ENCODE results near the gene STRN4. TPM values are rescaled to one million over a fixed set of nuclear protein-coding genes. Genes with fewer than 3 reads are reported as not detected.

Gene STRN4
- total RNA-seq, 2 experiments from 2014 or later = 52.5 to 63.5 TPM

DNA sequence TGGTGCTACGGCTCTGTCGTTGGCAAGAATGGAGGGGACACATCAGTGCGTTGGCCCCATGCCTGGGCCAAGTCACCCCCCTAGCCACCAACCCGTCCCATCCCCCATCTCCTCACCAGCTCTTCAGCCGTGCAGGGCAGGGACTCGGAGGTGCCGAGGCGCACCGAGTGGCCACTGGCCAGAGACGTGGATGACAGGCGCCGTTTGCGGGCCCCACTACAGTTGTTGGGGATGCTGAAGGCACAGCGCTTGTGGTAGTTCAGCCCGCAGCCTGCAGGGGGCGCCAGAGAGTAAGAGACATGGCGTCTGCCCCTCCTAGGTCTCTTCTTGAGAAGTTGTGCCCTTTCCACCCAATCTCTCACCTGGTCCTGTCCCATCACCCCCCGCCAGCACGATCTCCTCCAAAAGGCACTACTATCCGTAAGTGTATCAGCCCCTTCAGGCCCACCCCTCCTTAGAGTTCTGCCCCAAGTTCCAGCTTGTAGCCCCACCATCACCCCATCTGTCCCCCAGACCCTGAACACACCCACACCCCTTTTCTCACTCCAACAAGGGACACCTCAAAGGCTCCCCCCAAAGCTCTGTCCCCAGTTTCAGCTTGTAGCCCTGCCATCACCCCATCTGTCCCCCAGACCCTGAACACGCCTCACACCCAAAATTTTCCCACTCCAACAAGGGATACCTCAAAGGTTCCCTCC is 41.7 kb downstream of the STRN4 start:
- H3K9me3 Mint-ChIP-seq = no peaks in the 10 kb centered on the region
- CTCF ChIA-PET = interaction anchor here (0.6 to 6.4 kb wide), 40 partner anchors 9 to 193 kb away, joined by 3 to 95 read pairs (median 5); partner anchors contain the start of genes DACT3 and PRKD2
- POLR2A ChIA-PET = interaction anchor here (1.0 to 1.9 kb wide), 5 partner anchors 14 to 40 kb away, joined by 3 to 6 read pairs (median 4); no protein-coding TSS in a partner anchor
- intact Hi-C loops (cut with micrococcal nuclease) = loop anchor here (1.0 kb wide), 1 partner anchor 25 kb away; no protein-coding TSS in a partner anchor
- ATAC-seq = peak; percentile 98
- peaks cover 7% of the 10 kb centered on the region for H3K4me1 Mint-ChIP-seq (ENCODE audit: low read depth)
- peaks cover 39% of the 10 kb centered on the region for H3K36me3 Mint-ChIP-seq (ENCODE audit: low read depth)
- peak overlapping the region; percentile 57 for H3K27ac Mint-ChIP-seq
- H3K4me3 Mint-ChIP-seq = no peak overlapping the region
- peak; percentile 94 for DNase-seq
- H3K27me3 Mint-ChIP-seq = no peaks in the 10 kb centered on the region
- TF ChIP-seq, protein P1, sequence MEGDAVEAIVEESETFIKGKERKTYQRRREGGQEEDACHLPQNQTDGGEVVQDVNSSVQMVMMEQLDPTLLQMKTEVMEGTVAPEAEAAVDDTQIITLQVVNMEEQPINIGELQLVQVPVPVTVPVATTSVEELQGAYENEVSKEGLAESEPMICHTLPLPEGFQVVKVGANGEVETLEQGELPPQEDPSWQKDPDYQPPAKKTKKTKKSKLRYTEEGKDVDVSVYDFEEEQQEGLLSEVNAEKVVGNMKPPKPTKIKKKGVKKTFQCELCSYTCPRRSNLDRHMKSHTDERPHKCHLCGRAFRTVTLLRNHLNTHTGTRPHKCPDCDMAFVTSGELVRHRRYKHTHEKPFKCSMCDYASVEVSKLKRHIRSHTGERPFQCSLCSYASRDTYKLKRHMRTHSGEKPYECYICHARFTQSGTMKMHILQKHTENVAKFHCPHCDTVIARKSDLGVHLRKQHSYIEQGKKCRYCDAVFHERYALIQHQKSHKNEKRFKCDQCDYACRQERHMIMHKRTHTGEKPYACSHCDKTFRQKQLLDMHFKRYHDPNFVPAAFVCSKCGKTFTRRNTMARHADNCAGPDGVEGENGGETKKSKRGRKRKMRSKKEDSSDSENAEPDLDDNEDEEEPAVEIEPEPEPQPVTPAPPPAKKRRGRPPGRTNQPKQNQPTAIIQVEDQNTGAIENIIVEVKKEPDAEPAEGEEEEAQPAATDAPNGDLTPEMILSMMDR (IDR thresholded peaks at IDR 0.05) = peak; percentile 95

DNA sequence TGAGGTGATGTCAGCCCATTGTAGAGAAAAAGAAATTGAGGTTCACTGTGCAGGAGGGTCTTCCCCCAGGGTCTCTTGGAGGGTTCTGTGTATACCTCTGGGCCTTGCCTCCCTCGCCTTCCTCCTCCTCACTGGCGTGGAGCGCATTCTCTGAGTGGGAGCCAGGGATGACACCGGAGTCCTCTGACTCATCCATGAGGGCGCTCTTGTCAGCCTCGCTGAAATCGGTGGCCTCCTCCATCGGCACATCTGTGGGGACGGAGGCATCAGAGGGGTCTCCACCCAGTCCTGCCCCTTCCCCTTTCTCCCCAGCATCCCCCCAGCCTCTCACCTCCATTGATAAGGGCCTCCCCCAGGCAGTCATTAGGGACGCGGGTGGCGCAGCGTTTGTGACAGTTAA is 45.5 kb downstream of the STRN4 start:
- TF ChIP-seq, protein P1 (IDR thresholded peaks at IDR 0.05) = no peak
- CTCF ChIA-PET = interaction anchor here (3.9 kb wide), 1 partner anchor 28 kb away, joined by 21 read pairs; no protein-coding TSS in a partner anchor

DNA sequence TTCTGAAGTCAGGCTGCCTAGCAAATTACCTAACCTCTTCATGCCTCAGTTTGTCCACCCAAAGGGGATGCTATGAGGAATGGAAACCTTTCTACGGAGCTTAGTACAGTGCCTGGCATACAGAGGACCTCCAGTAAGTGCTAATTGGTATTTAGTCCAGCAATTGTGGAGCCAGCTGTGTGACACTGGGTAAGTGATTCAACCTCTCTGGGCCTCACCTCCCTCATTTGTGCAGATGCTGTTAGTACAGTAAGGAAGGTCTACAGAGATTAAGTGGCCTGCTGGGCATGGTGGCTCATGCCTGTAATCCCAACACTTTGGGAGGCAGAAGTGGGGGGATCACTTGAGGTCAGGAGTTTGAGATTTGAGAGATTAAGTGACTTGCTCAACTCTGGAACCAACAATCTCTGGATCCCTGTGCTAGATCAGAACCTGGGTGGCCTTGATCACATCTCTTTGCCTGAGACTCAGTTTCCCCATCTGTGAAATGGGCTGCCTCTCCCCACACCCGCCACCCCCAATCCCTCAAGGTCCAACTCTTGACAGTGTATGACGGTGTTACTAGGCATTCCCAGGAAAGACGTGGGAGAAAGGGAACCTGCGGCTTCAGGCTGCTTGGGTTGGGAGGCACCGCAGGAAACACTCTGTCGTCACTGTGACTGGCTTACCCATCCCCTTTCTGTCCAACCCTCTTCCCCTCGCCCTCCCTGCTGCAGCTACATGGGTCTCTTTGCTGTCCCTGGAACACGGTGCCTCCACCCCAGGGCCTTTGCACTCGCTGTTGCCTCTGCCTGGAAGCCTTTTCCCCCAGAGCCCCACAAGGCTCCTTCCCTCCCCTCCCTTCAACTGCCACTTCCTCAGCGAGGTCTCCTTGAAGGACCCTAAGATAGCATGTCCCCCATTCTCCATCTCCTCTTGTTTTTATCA is 47.6 kb downstream of the STRN4 start:
- POLR2A ChIA-PET = interaction anchor here (0.6 kb wide), 1 partner anchor 538 kb away, joined by 3 read pairs; no protein-coding TSS in a partner anchor
- Mint-ChIP-seq H3K4me3 (no peak overlapping the region), H3K27me3 (no peaks in the 10 kb centered on the region), H3K36me3 (ENCODE audit: low read depth) (peaks cover 37% of the 10 kb centered on the region), H3K27ac (no peak overlapping the region), H3K4me1 (ENCODE audit: low read depth) (no peaks in the 10 kb centered on the region), H3K9me3 (no peaks in the 10 kb centered on the region)
- TF ChIP-seq, protein P1 (IDR thresholded peaks at IDR 0.05) = no peak
- no peak for DNase-seq
- ATAC-seq = no peak
- CTCF ChIA-PET = interaction anchor here (3.9 kb wide), 1 partner anchor 30 kb away, joined by 21 read pairs; no protein-coding TSS in a partner anchor
- intact Hi-C loops (cut with micrococcal nuclease) = no loop called here

More for the DNA sequence above, 45.5 kb downstream of the STRN4 start:
- no peaks in the 10 kb centered on the region for H3K9me3 Mint-ChIP-seq
- peaks cover 7% of the 10 kb centered on the region for H3K4me1 Mint-ChIP-seq (ENCODE audit: low read depth)
- ATAC-seq (no peak), DNase-seq (no peak)
- no peaks in the 10 kb centered on the region for H3K27me3 Mint-ChIP-seq
- peaks cover 40% of the 10 kb centered on the region for H3K36me3 Mint-ChIP-seq (ENCODE audit: low read depth)
- no peak overlapping the region for H3K27ac Mint-ChIP-seq
- POLR2A ChIA-PET = interaction anchor here (1.0 kb wide), 1 partner anchor 14 kb away, joined by 3 read pairs; no protein-coding TSS in a partner anchor
- intact Hi-C loops (cut with micrococcal nuclease) = no loop called here
- H3K4me3 Mint-ChIP-seq = no peak overlapping the region

DNA sequence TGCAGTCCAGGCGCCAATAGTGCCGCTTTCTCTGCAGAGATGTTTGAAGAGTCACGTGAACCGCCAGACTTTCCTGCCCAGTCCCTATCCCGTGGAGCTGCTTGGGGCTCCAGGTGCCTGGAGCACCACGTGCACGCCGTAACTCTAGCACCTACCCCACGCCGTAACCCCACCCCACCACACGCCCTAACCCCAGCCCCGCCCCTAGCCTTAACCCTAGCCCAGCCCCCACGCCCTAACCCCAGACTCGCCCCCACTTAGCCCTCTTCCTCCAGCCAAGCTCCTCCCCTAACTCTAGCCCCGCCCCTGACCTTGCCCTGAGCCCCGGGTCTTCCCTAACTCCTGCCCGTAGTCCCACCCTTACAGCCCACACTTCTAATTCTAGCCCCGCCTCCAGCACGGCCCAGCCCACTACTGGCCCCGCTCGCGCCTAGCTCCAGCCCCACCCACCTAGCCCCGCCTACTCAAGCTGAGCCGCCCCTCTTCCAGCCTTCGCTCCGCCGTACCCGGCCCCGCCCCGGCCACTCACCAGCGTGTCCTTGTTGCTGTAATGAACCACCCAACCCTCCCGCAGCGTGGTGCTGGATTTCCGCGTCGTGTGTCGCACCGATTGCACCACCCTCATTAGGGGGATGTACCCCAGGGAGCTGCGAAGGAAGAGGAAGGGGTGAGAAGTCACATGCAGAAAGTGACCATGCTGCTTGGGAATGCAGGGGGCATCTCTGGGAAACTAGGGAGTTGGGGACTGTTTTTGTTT is 48.9 kb downstream of the STRN4 start:
- intact Hi-C loops (cut with micrococcal nuclease) = no loop called here
- CTCF ChIA-PET = interaction anchor here (0.8 to 3.7 kb wide), 4 partner anchors 8 to 143 kb away, joined by 3 to 14 read pairs (median 4); no protein-coding TSS in a partner anchor
- TF ChIP-seq, protein P1 (IDR thresholded peaks at IDR 0.05) = no peak

More for the DNA sequence above, 48.9 kb downstream of the STRN4 start:
- no peak overlapping the region for H3K4me3 Mint-ChIP-seq
- peaks cover 49% of the 10 kb centered on the region for H3K36me3 Mint-ChIP-seq (ENCODE audit: low read depth)
- POLR2A ChIA-PET = interaction anchor here (1.2 to 1.5 kb wide), 3 partner anchors 9 to 34 kb away, joined by 3 to 5 read pairs (median 3); no protein-coding TSS in a partner anchor
- ATAC-seq (peak; percentile 78), DNase-seq (peak; percentile 48)
- no peaks in the 10 kb centered on the region for H3K4me1 Mint-ChIP-seq (ENCODE audit: low read depth)
- no peak overlapping the region for H3K27ac Mint-ChIP-seq
- no peaks in the 10 kb centered on the region for H3K9me3 Mint-ChIP-seq
- no peaks in the 10 kb centered on the region for H3K27me3 Mint-ChIP-seq
